Fibroblast of lung (primary cell): ENCODE measurements around the gene ITGB8. TPM values are rescaled to one million over a fixed set of nuclear protein-coding genes. Genes with fewer than 3 reads are reported as not detected.

Source experiments
- DNase-seq, 2 donors: peaks; one replicate each; pipeline versions ENCODE4 v3.0.0 to v3.0.0-alpha.2; 2010; ENCODE audit warnings: low read depth in 2 of 2
- H2AFZ ChIP-seq: 2 replicates; pipeline ENCODE4 v1.5.1; 2012; ENCODE audit warnings: low read length, control low read depth, inconsistent platforms
- H3K27ac ChIP-seq: 2 replicates; pipeline ENCODE4 v1.5.1; 2011; ENCODE audit warnings: low read length, control low read depth; ENCODE audit not compliant: insufficient read depth
- H3K27me3 ChIP-seq: 2 replicates; pipeline ENCODE4 v1.5.1; 2011; ENCODE audit warnings: mild to moderate bottlenecking, low read length; ENCODE audit not compliant: control insufficient read depth, insufficient read depth
- H3K36me3 ChIP-seq: 2 replicates; pipeline ENCODE4 v1.5.1; 2011; ENCODE audit warnings: low read length; ENCODE audit not compliant: control insufficient read depth, insufficient read depth
- H3K4me1 ChIP-seq: 2 replicates; pipeline ENCODE4 v1.5.1; 2011; ENCODE audit warnings: low read length; ENCODE audit not compliant: control insufficient read depth, insufficient read depth; ENCODE audit errors: extremely low read depth
- H3K4me2 ChIP-seq: 2 replicates; pipeline ENCODE4 v1.5.1; 2011; ENCODE audit warnings: low read length, control low read depth; ENCODE audit not compliant: insufficient read depth; ENCODE audit errors: extremely low read depth
- H3K4me3 ChIP-seq, 4 experiments: fragments of 200-600 bp in 1 of 4; sonication (generic) in 1 of 4; replicated peaks in 1 of 4; 2 replicates each; pipeline ENCODE4 v1.5.1; 2011 to 2016; ENCODE audit warnings: low read length in 4 of 4, low read depth in 3 of 4, mild to moderate bottlenecking in 3 of 4, control low read depth in 2 of 4, inconsistent platforms in 1 of 4, mixed read lengths in 1 of 4; ENCODE audit not compliant: insufficient read depth in 1 of 4; ENCODE audit errors: control extremely low read depth in 1 of 4
- H3K79me2 ChIP-seq: 2 replicates; pipeline ENCODE4 v1.5.1; 2012; ENCODE audit warnings: mild to moderate bottlenecking, low read length, inconsistent platforms; ENCODE audit not compliant: control insufficient read depth, insufficient read depth
- H3K9ac ChIP-seq: 2 replicates; pipeline ENCODE4 v1.5.1; 2011; ENCODE audit warnings: mild to moderate bottlenecking, low read length, control low read depth; ENCODE audit not compliant: insufficient read depth
- H3K9me3 ChIP-seq: 2 replicates; pipeline ENCODE4 v1.5.1; 2012; ENCODE audit warnings: low read depth, low read length; ENCODE audit not compliant: control insufficient read depth, insufficient read depth
- H4K20me1 ChIP-seq: 2 replicates; pipeline ENCODE4 v1.5.1; 2011; ENCODE audit warnings: low read length; ENCODE audit not compliant: control insufficient read depth, insufficient read depth; ENCODE audit errors: extremely low read depth
- EZH2 ChIP-seq: IDR thresholded peaks from 2 replicates; pipeline ENCODE4 v1.5.1; 2012; ENCODE audit warnings: low read length, control low read depth, mild to moderate bottlenecking; ENCODE audit errors: missing control alignments
- polyA plus RNA-seq, 2 donors: library from polyadenylated mRNA; depleted of rRNA in 1 of 2; stranded (reverse) in 1 of 2; unstranded in 1 of 2; fragments of >200 nt; gene quantifications; 2 replicates each; pipeline ENCODE4 v1.2.1, GENCODE V29; 2011 to 2012; ENCODE audit warnings: missing spikeins in 1 of 2
- total RNA-seq: library from RNA; depleted of rRNA; stranded (reverse); fragments of >200 nt; gene quantifications from 2 replicates; pipeline ENCODE4 v1.2.1, GENCODE V29; 2014
- TF ChIP-seq, protein P1 (sequence below), 2 donors: IDR thresholded peaks in 1 of 2; conservative IDR thresholded peaks in 1 of 2; 1 replicate in 1 of 2; 2 replicates in 1 of 2; pipeline ENCODE4 v1.5.1; 2011 to 2012; ENCODE audit warnings: low read length in 2 of 2, control low read depth in 1 of 2, inconsistent platforms in 1 of 2, low read depth in 1 of 2, mild to moderate bottlenecking in 1 of 2

The ITGB8 gene
- total and polyA plus RNA-seq, 2 donors (not counting 1 experiment from before 2014, with no cell fraction given), result 3.8 to 100 TPM

DNA sequence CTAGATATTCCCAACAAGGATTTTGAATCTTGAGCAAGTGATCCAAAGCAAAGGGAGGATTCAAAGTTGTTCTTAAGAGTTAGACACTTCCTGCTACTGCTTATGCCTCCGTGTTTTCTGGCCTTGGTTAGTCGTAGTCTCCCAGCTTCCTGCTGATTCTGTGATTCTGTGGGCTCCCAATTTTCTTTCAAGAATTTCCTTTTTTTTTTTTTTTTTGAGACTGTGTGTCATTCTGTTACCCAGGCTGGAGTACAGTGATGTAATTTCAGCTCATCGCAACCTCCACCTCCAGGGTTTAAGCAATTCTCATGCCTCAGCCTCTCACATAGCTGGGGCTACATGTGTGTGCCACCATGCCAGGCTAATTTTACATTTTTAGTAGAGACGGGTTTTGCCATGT, 4.4 kb upstream of the ITGB8 start:
- H3K27ac ChIP-seq, result no peak overlapping the region
- DNase-seq, result no peak
- TF ChIP-seq, protein P1, sequence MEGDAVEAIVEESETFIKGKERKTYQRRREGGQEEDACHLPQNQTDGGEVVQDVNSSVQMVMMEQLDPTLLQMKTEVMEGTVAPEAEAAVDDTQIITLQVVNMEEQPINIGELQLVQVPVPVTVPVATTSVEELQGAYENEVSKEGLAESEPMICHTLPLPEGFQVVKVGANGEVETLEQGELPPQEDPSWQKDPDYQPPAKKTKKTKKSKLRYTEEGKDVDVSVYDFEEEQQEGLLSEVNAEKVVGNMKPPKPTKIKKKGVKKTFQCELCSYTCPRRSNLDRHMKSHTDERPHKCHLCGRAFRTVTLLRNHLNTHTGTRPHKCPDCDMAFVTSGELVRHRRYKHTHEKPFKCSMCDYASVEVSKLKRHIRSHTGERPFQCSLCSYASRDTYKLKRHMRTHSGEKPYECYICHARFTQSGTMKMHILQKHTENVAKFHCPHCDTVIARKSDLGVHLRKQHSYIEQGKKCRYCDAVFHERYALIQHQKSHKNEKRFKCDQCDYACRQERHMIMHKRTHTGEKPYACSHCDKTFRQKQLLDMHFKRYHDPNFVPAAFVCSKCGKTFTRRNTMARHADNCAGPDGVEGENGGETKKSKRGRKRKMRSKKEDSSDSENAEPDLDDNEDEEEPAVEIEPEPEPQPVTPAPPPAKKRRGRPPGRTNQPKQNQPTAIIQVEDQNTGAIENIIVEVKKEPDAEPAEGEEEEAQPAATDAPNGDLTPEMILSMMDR (conservative IDR thresholded peaks at IDR 0.05 in 1 of 2, IDR thresholded peaks at IDR 0.05 in 1 of 2; ENCODE audit: low read depth in 1 of 2, low read length in 2 of 2), result no peak
- TF ChIP-seq EZH2, result no peak

DNA sequence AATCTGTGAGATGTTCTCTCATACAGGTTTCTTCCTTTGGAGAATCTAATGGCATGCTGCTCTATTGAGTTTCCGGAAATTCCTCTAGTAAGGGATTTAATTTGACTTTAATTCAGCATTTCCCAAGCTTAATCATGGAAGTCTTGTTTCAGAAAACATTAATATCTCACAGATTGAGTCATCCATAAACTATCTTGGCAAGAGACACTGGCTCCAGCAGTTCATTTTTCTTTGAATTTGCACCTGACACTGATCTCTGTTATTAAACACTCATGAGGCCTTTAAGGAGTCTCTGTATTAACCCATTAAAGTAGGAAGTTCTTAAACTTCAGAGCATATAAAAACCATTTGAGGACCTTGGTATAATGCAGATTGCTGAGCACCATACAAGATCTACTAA, 3.6 kb upstream of the ITGB8 start:
- Histone ChIP-seq H3K36me3 (no peaks in the 10 kb centered on the region), H3K27ac (no peak overlapping the region), H3K4me1 (peaks cover 5% of the 10 kb centered on the region), H3K79me2 (no peaks in the 10 kb centered on the region), H3K4me3 (no peak overlapping the region), H2AFZ (no peak overlapping the region), H3K27me3 (no peaks in the 10 kb centered on the region), H3K4me2 (no peak overlapping the region), H3K9ac (no peak overlapping the region), H4K20me1 (no peaks in the 10 kb centered on the region), H3K9me3 (no peaks in the 10 kb centered on the region)
- TF ChIP-seq, protein P1 (conservative IDR thresholded peaks at IDR 0.05 in 1 of 2, IDR thresholded peaks at IDR 0.05 in 1 of 2; ENCODE audit: low read depth in 1 of 2, low read length in 2 of 2), result no peak
- no peak for TF ChIP-seq EZH2
- DNase-seq, result peak; percentile 74 to 90

More for the DNA sequence above, 4.4 kb upstream of the ITGB8 start:
- no peak overlapping the region for H3K4me3 ChIP-seq
- no peaks in the 10 kb centered on the region for H3K79me2 ChIP-seq
- no peaks in the 10 kb centered on the region for H3K9me3 ChIP-seq
- H3K36me3 ChIP-seq, result no peaks in the 10 kb centered on the region
- no peak overlapping the region for H3K4me2 ChIP-seq
- no peak overlapping the region for H3K9ac ChIP-seq
- peaks cover 5% of the 10 kb centered on the region for H3K4me1 ChIP-seq
- no peaks in the 10 kb centered on the region for H3K27me3 ChIP-seq
- no peaks in the 10 kb centered on the region for H4K20me1 ChIP-seq
- H2AFZ ChIP-seq, result no peak overlapping the region

DNA sequence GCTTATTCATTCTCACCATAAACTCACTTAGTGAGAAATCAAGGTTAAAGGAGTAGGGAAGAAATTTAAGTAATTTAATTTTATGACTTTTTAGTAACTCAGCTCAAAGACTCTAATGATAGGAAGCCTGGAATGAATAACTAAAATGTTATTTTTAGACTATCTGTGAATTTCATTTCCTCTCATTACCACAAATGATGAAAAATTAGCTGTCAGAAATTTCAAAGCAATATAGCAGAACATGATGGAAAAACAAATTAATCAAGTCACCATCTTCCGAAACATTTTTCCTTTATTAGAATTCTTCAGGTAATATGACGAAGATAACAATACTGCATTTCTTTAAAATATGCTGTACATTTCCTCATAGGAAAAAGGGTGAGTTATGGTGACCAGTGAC, 2.7 kb upstream of the ITGB8 start:
- Histone ChIP-seq H2AFZ (no peak overlapping the region), H3K36me3 (no peaks in the 10 kb centered on the region), H3K27me3 (no peaks in the 10 kb centered on the region), H3K27ac (no peak overlapping the region), H3K9ac (no peak overlapping the region), H3K79me2 (no peaks in the 10 kb centered on the region), H4K20me1 (no peaks in the 10 kb centered on the region), H3K9me3 (no peaks in the 10 kb centered on the region), H3K4me1 (peaks cover 5% of the 10 kb centered on the region), H3K4me2 (no peak overlapping the region), H3K4me3 (no peak overlapping the region)
- TF ChIP-seq, protein P1 (conservative IDR thresholded peaks at IDR 0.05 in 1 of 2, IDR thresholded peaks at IDR 0.05 in 1 of 2; ENCODE audit: low read depth in 1 of 2, low read length in 2 of 2), result no peak
- no peak for DNase-seq
